IgD-negative memory B cell (primary cell): ENCODE measurements around the gene ENPP1. TPM values are rescaled to one million over a fixed set of nuclear protein-coding genes. Genes with fewer than 3 reads are reported as not detected.

ENCODE experiments used
- H3K27ac Mint-ChIP-seq, 3 donors: one replicate each; pipeline ENCODE4 v1.8.0; 2020 to 2022; ENCODE audit warnings: mild to moderate bottlenecking in 3 of 3, mixed read lengths in 3 of 3, moderate library complexity in 1 of 3
- H3K27me3 Mint-ChIP-seq: one replicate; pipeline ENCODE4 v1.8.0; 2021; ENCODE audit warnings: mixed read lengths
- H3K36me3 Mint-ChIP-seq: one replicate; pipeline ENCODE4 v1.8.0; 2020; ENCODE audit warnings: mild to moderate bottlenecking, mixed read lengths
- H3K4me1 Mint-ChIP-seq, 3 donors: one replicate each; pipeline ENCODE4 v1.8.0; 2020 to 2022; ENCODE audit warnings: mixed read lengths in 3 of 3, mild to moderate bottlenecking in 1 of 3
- H3K4me3 Mint-ChIP-seq, 4 donors: one replicate each; pipeline ENCODE4 v1.8.0; 2020 to 2022; ENCODE audit warnings: mild to moderate bottlenecking in 4 of 4, mixed read lengths in 4 of 4, moderate library complexity in 3 of 4
- H3K9me3 Mint-ChIP-seq, 3 donors: one replicate each; pipeline ENCODE4 v1.8.0; 2020 to 2021; ENCODE audit warnings: mixed read lengths in 3 of 3, mild to moderate bottlenecking in 1 of 3
- polyA plus RNA-seq: library from polyadenylated mRNA; unstranded; fragments of 300-500 nt; fragmentation: Illumina TruSeq; gene quantifications from one replicate; pipeline ENCODE4 v1.2.3, GENCODE V29; 2021

Gene ENPP1
- polyA plus RNA-seq, 1 donor from 2014 or later: 0.34 TPM

- Mint-ChIP-seq H3K36me3 (no peaks in the 10 kb centered on the region), H3K4me1 (peaks cover 7 to 21% (median 8%) of the 10 kb centered on the region in 3 donors), H3K27ac (no peak overlapping the region), H3K4me3 (no peak overlapping the region), H3K9me3 (no peaks in the 10 kb centered on the region), H3K27me3 (peaks cover 6% of the 10 kb centered on the region)
Observed at GRCh38 chr6:131803007-131803769, 4.6 kb upstream of the ENPP1 start.

GRCh38 chr6:131804131-131804530 is 3.7 kb upstream of the ENPP1 start:
- H3K9me3 Mint-ChIP-seq: no peaks in the 10 kb centered on the region
- H3K27ac Mint-ChIP-seq: no peak overlapping the region
- peaks cover 11% of the 10 kb centered on the region for H3K27me3 Mint-ChIP-seq
- H3K36me3 Mint-ChIP-seq: no peaks in the 10 kb centered on the region
- no peak overlapping the region for H3K4me3 Mint-ChIP-seq
- H3K4me1 Mint-ChIP-seq: peaks cover 7 to 27% (median 15%) of the 10 kb centered on the region in 3 donors

DNA sequence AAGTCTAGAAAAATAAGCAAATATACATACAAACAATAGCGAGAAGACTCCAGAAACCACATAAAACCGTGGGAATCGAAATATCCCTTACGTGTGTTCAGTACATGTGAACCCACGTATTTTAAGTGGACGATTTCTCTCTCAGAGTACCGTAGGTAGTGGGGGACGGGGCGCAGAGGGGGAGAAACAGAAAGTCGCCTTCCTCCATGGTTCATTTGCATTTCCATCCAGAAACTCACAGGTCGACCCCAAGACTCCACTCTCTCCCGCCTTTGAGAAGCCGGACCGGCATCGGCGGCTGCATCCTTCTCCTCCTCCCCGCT is 538 bp upstream of the ENPP1 start:
- no peaks in the 10 kb centered on the region for H3K9me3 Mint-ChIP-seq
- peak overlapping the region in 1 of 3 donors; percentile 10 for H3K27ac Mint-ChIP-seq
- peaks cover 7 to 27% (median 17%) of the 10 kb centered on the region in 3 donors for H3K4me1 Mint-ChIP-seq
- peak overlapping the region; percentile 91 to 98 (median 94) for H3K4me3 Mint-ChIP-seq
- peaks cover 15% of the 10 kb centered on the region for H3K27me3 Mint-ChIP-seq
- H3K36me3 Mint-ChIP-seq: no peaks in the 10 kb centered on the region

- Mint-ChIP-seq H3K27ac (no peak overlapping the region), H3K4me1 (peaks cover 7 to 27% (median 15%) of the 10 kb centered on the region in 3 donors), H3K9me3 (no peaks in the 10 kb centered on the region), H3K27me3 (peaks cover 15% of the 10 kb centered on the region), H3K36me3 (no peaks in the 10 kb centered on the region), H3K4me3 (peak overlapping the region; percentile 78 to 88 (median 85))
Observed at GRCh38 chr6:131808460-131809269, 845 bp downstream of the ENPP1 start.

- Mint-ChIP-seq H3K9me3 (peaks cover 0 to 2% (median 0%) of the 10 kb centered on the region in 3 donors), H3K27me3 (peaks cover 15% of the 10 kb centered on the region), H3K27ac (no peak overlapping the region), H3K4me1 (peaks cover 7 to 18% (median 15%) of the 10 kb centered on the region in 3 donors), H3K36me3 (no peaks in the 10 kb centered on the region), H3K4me3 (no peak overlapping the region)
Observed at GRCh38 chr6:131811500-131811899, 3.7 kb downstream of the ENPP1 start.

DNA sequence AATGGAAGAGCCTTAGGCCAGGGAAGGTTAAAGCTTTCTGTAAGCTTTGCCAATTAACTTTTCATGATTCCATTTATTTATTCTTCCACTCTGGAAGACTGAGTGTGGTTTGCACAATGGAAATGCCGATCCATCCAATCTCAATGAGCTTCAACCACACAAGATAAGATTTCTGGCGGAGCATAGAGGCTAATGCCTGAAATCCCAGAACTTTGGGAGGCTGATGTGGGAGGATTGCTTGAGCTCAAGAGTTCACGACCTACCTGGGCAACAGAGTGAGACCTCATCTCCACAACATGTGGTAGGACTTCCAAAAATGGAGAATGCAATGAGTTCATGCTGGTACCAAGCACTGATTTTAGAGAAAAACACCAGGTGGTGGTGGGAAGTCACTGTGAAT is 6.2 kb downstream of the ENPP1 start:
- peaks cover 0 to 1% (median under 1%) of the 10 kb centered on the region in 3 donors for H3K4me1 Mint-ChIP-seq
- H3K9me3 Mint-ChIP-seq: peaks cover 0 to 2% (median 0%) of the 10 kb centered on the region in 3 donors
- no peak overlapping the region for H3K4me3 Mint-ChIP-seq
- peak overlapping the region in 1 of 3 donors; percentile 45 for H3K27ac Mint-ChIP-seq
- no peaks in the 10 kb centered on the region for H3K36me3 Mint-ChIP-seq
- H3K27me3 Mint-ChIP-seq: peaks cover 6% of the 10 kb centered on the region

DNA sequence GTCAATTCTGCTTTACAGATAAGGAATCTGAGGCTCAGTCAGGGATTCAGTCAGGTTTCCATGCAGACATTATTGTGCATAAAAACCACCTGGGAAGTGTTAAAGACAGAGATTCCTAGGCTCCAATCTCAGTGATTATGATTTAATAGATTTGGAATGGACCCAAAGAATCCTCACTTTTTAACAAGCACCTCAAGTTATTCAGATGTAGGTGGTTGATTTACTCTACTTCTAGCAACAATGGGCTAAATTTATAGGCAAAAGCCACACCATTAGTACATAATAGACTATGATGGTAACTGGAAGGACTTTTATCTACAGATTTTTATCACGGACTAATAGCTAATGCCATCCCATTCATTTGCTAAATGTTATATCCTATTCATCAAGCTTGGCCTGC is 9.0 kb downstream of the ENPP1 start:
- Mint-ChIP-seq H3K27ac (no peak overlapping the region), H3K4me3 (no peak overlapping the region), H3K27me3 (peaks cover 3% of the 10 kb centered on the region), H3K4me1 (no peaks in the 10 kb centered on the region), H3K9me3 (peaks cover 0 to 2% (median 0%) of the 10 kb centered on the region in 3 donors), H3K36me3 (no peaks in the 10 kb centered on the region)

DNA sequence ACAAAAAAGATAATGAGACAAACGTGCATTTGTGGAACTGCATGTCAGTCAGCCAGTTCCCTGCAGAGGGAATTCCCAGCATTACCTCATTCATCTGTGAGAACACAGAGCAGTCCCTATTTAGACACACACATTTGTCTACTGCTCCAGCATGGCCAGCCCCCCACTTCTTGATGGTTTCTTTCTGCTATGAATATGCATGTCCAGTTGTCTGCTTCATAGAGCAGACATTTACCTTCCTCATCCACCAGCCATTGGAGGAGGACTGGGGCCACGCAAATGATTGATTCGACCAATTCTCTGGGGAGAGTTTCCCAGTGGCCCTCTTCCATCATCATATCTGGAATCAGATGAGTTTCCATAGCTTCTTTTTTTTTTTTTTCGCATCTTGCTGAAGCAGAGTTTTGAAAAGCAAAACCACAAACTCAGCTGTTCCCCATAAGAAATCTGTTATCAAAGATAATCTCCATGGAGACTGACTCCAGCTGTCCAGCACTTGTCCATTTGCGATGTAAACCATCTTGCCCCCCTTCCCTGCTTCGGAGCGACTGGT is 11.8 kb downstream of the ENPP1 start:
- H3K27ac Mint-ChIP-seq: no peak overlapping the region
- H3K27me3 Mint-ChIP-seq: peaks cover 6% of the 10 kb centered on the region
- H3K9me3 Mint-ChIP-seq: peaks cover 0 to 2% (median 0%) of the 10 kb centered on the region in 3 donors
- no peak overlapping the region for H3K4me3 Mint-ChIP-seq
- H3K4me1 Mint-ChIP-seq: no peaks in the 10 kb centered on the region
- no peaks in the 10 kb centered on the region for H3K36me3 Mint-ChIP-seq

DNA sequence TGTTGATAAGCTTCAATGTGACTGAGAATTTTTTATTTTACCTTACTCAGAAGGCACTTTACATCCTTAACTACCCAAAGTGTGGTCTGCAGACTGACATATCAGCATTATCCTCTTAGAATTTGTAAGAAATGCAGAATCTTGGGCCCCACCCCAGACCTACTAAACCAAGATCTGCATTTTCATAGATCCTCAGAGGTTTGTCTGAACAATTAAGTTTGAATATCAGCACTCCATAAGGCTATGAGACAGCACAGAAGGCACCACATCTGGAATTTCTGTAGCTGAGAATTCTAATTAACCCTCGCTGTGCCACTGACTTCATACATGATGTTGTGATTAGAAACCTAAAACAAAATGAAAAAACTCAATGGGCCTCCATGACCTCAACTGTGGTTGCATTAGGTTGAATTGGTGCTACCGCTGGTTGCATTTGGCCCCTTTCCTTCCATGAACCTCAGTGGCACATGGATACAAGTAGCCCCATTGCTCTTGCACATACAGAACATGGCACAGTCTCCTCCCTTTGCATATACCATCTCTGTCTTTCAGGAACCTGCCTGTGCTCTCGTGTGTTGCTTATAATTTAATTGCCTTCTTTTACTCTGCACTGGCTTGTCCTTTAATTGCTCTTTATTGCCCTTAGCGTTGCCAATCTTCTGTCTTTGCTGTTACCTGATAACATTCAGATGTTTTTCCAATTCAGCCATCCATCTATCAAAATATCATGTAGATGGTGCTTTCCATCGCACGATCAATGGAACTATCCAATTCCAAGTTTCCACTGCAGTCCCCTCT is 13.4 kb downstream of the ENPP1 start:
- peaks cover 6% of the 10 kb centered on the region for H3K27me3 Mint-ChIP-seq
- peak overlapping the region in 1 of 3 donors; percentile 20 for H3K27ac Mint-ChIP-seq
- H3K4me3 Mint-ChIP-seq: no peak overlapping the region

DNA sequence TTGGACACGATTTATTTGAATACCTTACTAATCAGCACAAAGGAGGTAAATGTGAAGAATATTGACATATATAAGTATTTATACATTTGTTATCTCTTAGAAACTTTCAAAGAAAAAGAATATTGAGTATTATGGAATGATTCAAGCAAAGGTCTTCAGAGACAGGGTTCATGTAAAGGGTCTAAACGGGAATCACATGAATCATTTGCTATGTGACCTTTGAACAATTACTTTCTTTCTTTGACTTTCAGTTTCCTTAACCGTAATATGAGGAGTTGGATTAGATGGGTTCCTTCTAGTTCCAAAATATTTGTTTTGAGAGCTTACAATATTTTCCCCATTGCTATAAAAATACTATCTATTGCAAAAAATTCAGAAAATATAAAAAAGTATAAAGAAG is 14.3 kb downstream of the ENPP1 start:
- no peaks in the 10 kb centered on the region for H3K36me3 Mint-ChIP-seq
- no peaks in the 10 kb centered on the region for H3K9me3 Mint-ChIP-seq
- no peaks in the 10 kb centered on the region for H3K4me1 Mint-ChIP-seq
- no peak overlapping the region for H3K4me3 Mint-ChIP-seq
- peaks cover 9% of the 10 kb centered on the region for H3K27me3 Mint-ChIP-seq
- no peak overlapping the region for H3K27ac Mint-ChIP-seq

More for the DNA sequence above, 13.4 kb downstream of the ENPP1 start:
- Mint-ChIP-seq H3K4me1 (no peaks in the 10 kb centered on the region), H3K9me3 (no peaks in the 10 kb centered on the region), H3K36me3 (no peaks in the 10 kb centered on the region)

DNA sequence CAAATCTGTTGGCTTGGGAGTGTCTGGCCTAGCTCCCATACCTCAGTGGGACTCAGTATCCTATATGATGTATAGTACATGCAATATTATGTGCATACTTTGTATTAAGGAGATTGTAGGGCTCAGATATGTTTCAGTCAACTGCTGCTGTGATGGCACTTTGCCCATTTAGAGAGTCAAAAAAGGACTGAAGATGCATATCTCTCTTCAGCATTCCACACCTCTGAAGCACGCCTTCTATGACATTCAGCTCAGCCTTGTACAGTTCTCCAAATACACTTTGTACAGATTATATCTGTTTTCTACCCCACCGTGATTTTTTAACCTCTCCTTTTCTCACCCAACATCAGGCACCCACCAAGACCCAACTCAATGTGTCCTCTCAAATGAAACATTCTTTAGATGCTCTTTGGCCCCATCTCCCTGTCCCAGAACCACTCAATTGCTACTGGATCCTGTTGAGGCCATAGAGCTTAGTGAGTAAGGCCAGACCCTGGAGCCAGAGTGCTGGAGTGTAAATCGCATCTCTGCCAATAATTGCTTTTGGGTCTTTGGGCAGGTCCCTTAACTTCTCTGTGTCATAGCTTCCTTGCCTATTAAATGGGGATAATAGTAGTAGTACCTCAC is 15.6 kb downstream of the ENPP1 start:
- Mint-ChIP-seq H3K27me3 (peaks cover 9% of the 10 kb centered on the region), H3K9me3 (no peaks in the 10 kb centered on the region), H3K36me3 (no peaks in the 10 kb centered on the region), H3K27ac (no peak overlapping the region), H3K4me3 (no peak overlapping the region), H3K4me1 (no peaks in the 10 kb centered on the region)

- Mint-ChIP-seq H3K27ac (no peak overlapping the region), H3K36me3 (no peaks in the 10 kb centered on the region), H3K4me3 (no peak overlapping the region), H3K9me3 (no peaks in the 10 kb centered on the region), H3K27me3 (peaks cover 6% of the 10 kb centered on the region), H3K4me1 (no peaks in the 10 kb centered on the region)
Observed at GRCh38 chr6:131825946-131826345, 18.1 kb downstream of the ENPP1 start.

DNA sequence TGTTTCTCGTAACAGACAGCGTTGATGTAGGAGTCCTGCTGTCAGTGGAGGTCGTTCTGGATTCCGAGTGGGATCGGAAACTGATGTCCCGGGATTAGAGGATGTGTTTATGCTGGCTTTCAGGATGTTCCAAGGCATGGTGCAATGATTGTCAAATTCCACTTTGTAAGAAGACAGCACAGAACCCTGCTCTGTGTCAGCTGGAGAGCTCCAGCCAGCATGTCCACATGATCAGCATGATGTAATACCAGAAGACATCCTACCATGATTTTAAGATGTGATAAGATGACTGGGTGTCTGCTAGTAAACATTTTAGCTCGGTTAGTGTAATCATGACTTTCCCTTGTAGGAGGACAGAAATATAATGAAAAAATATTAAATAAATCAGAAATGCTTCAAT is 20.3 kb downstream of the ENPP1 start:
- H3K9me3 Mint-ChIP-seq: no peaks in the 10 kb centered on the region
- H3K4me1 Mint-ChIP-seq: no peaks in the 10 kb centered on the region
- H3K36me3 Mint-ChIP-seq: no peaks in the 10 kb centered on the region
- peaks cover 6% of the 10 kb centered on the region for H3K27me3 Mint-ChIP-seq
- no peak overlapping the region for H3K27ac Mint-ChIP-seq
- no peak overlapping the region for H3K4me3 Mint-ChIP-seq

- peak overlapping the region in 1 of 3 donors; percentile 17 for H3K27ac Mint-ChIP-seq
Observed at GRCh38 chr6:131828951-131829350, 21.1 kb downstream of the ENPP1 start.

More at GRCh38 chr6:131828951-131829350, 21.1 kb downstream of the ENPP1 start:
- Mint-ChIP-seq H3K9me3 (no peaks in the 10 kb centered on the region), H3K4me1 (no peaks in the 10 kb centered on the region), H3K4me3 (no peak overlapping the region), H3K27me3 (peaks cover 6% of the 10 kb centered on the region), H3K36me3 (no peaks in the 10 kb centered on the region)
